Activated CD8-positive, alpha-beta memory T cell treated with anti-CD3 and anti-CD28 coated beads, Interleukin-2, amount 50 U/mL, for 4 hours (primary cell): ENCODE data around the gene REC114.

Experiments
- DNase-seq: peaks from one replicate; pipeline ENCODE4 v3.0.0-alpha.2; 2020

Gene REC114

DNA sequence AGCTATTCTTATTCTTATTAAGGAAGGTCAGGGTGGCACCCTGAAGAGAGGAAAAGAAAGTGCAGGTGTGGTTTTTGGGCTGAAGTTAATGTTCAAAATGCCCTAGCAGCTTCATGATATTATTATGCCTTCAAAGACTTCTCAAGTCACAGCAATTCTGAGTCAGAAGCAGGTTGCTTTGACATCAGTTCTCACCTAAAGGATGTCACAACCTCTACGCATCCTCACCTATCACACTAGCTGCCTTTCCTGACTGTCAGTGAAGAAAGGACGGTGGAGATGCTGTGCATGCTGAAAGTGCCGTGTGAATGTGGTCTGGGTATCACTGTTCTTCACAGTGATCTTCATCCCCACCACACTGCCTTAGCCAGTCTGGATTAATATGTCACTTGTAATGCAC lies 140.6 kb downstream of the REC114 start:
- DNase-seq: no peak

DNA sequence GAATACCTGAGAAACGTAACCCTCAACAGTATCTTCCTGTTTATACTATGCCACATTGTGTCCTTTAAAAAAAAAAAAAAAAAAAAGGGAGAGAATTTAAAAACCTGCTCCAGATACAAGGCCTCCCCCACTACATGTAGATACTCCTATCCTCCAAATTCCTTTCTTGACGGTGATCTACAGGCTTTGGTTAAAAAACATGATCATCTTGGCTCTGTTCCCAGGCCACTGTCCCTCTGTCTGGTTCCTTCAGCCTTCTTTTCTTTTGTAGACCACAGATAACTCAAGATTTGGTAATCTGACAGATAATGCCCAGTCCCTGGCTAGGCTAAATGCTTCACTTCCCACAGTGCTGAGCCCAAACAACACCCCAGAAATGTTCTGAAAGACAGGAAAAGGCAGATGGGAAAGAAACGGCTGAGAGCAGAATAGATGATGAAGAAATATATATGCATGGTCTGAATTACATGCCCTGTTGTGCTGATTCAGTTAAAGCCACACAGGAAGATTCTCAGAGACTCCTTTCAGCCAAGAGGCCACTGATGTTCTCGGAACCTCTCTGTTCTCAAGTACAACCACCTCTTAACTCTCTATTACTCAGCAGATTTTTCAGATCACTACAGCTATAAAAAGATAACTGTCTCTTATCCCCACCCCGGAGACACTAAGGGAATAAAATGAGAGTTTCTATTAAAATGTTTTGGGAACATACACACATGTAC lies 141.9 kb downstream of the REC114 start:
- DNase-seq: no peak

- no peak for DNase-seq
Measured at GRCh38 chr15:73585871-73586654, 143.1 kb downstream of the REC114 start.

GRCh38 chr15:73589766-73590165 lies 146.8 kb downstream of the REC114 start:
- no peak for DNase-seq

DNA sequence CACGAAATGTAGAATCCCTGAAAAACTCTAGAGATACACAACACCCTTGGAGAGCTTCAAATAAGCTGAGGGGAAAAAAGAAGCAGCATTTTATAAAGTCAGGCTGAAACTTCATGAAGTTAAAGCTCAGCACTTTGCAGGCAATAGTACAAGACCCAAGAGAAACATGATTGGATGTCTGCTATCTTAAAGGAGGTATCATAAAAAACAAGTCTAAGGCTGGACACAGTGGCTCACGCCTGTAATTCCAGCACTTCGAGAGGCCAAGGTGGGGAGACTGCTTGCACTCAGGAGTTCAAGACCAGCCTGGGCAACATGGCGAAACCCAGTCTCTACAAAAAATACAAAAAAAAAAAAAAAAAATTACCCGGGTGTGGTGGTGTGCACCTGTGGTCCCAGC lies 147.3 kb downstream of the REC114 start:
- no peak for DNase-seq

GRCh38 chr15:73593304-73594074 lies 150.5 kb downstream of the REC114 start:
- no peak for DNase-seq

DNA sequence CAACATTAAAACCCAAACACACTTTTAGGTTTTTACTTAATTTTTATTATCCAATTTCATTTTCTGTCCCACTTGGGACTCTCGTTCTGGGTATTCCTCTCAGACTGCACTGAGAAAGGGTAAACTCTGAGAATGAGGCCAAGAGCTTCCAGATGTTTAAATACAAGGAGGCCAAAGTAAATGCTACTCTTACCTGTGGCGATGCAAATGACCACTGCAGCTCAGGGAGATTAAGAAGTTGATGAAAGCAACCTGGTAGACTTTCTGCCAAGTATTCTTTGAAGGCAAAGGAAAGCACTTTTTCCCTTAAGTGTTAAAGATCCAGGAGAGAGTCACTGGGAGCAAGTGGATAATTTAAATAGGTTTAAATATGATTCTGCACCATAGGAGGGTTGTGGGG lies 151.1 kb downstream of the REC114 start:
- no peak for DNase-seq

- DNase-seq: no peak
Measured at GRCh38 chr15:73596174-73596573, 153.2 kb downstream of the REC114 start.

GRCh38 chr15:73597036-73597638 lies 154.2 kb downstream of the REC114 start:
- DNase-seq: no peak

GRCh38 chr15:73598530-73599160 lies 155.7 kb downstream of the REC114 start:
- no peak for DNase-seq

DNA sequence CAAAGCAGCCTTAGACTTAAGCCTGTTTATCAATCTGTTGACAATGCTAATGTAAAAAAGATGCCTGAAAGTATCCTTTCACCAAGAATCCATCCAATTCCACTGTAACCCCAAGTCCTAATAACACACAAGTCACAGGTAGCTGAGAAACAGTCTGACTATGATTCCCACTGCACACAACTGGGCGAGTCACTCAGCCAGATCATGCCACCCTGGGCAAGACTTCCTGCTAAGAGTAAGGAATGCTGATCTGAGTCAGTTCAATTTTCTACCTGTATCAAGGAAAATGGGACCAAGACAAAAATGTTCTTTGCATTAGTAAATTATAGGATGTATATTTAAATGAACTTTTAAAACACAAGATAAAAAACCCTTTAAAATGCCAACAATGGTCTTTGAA lies 157.0 kb downstream of the REC114 start:
- no peak for DNase-seq

DNA sequence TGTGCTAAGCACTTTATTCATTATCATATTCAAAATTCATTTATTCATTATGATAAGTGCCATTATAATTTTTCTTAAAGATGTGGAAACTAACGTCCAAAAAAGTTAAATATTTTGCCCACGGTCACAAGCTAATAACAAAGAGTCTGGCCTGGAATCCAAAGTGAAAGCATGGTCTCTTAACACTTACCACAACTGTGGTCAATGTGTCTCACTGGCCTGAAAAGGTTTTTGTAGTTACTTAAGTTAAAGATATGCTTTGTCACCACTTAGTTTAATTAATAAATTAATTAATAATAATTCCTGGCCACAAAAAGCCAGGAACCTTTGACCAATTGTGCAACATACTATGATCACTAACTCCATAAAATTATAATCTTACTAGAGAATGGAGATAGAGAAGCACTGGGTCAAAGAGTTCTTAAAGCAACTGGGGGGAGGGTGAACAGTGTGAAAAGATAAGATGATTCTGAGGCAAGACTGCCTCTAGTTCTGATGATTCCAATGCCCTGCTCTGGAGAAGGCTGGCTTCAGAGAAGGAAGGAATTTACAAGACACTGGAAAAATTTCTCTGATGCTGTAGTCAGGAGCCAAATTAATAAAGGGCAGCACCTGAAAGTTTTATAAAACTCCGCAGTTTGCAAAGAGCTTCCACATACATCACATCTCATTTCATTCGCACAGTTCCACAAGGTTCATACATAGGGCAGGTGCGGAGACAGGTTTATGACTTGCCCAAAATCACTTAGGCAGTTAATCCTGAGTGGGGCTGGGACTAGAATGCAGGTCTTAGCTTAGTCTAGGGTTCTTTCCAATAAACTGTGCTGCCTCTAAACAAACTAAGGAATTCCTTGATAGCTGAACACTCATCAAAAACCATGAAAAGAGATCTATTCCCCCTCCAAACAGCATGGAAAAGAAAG lies 157.7 kb downstream of the REC114 start:
- no peak for DNase-seq

- no peak for DNase-seq
Measured at GRCh38 chr15:73601451-73602445, 158.8 kb downstream of the REC114 start.

GRCh38 chr15:73602446-73602843 lies 159.5 kb downstream of the REC114 start:
- no peak for DNase-seq

DNA sequence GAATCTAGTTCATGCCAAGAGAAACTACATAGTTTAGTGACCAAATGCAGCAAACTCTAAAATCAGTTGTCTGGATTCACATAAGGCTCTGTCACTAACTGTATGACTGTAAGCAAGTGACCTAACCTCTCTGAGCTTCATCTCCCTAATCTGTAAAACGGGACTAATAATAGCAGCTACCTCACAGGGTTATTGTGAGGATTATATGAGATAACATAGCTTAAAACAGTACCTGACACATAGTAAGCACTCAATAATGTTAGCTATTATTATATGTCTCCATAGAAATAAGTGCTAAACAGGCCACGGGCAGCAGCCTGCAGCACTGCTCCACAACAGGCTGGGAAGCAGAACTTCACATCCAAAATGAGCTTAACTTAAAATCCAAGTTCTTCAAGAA lies 160.0 kb downstream of the REC114 start:
- no peak for DNase-seq

DNA sequence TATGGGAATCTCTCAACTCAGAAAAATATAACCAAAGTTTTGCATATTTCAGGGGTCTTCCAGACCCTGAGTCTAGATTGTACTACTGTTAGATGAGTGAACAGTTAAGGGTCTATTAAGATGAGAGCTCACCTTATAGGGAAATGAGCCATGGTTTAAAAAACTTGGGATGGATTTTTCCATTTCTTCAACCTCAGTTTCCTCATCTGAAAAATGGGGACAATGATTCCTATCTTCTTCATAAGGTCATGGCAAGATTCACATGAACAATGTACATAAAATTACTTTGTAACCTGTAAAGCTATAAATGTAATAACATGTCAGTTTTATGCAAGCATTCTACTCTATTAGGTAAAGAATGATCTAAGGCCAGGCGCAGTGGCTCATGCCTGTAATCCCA lies 161.5 kb downstream of the REC114 start:
- DNase-seq: no peak

DNA sequence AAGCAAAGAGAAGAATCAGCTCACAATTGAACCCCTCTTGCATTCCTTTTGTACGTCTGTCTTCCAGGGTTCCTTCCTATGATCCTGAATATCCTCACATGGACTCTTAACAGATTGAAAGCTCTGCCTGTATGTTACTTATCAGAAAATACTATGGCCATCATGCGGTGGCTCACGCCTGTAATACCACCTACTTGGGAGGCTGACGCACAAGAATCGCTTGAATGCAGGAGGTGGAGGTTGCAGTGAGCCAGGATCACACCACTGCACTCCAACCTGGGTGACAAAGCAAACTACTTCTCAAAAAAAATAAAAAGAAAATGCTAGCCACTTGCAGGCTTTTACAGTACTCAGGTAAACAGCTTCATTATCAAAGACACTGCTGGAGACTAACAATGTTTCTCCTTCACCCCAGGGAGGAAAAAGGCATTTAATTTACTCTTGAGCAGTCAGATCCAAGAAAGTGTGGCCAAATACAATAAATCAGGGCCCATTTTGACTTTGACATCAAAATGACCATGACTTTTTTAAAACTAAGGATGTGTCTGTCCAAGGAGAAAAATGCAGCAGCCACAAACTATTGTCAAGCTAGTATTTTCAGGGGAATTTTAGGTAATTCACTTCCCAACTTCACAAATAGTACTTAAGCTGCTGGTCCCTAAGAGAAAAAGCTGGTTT lies 162.9 kb downstream of the REC114 start:
- no peak for DNase-seq

DNA sequence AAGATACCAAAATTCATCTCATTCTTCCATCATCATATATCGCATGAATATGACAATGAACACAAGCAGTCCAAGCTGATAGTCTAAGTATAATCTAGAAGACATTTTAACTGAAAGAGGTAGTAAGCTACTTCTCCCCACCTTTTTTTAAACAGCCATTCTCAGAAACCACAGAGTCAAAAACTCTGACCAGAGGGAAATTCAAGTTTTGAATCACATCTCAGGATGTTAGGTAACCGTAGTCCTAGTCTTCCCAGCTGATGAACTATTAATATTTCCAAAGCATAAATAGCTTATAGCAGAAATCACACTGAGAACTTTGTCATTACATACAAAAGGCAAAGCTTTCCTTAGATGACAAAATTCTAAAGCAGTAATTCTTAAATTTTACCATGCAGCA lies 164.4 kb downstream of the REC114 start:
- no peak for DNase-seq

- DNase-seq: no peak
Measured at GRCh38 chr15:73607843-73608242, 164.9 kb downstream of the REC114 start.

DNA sequence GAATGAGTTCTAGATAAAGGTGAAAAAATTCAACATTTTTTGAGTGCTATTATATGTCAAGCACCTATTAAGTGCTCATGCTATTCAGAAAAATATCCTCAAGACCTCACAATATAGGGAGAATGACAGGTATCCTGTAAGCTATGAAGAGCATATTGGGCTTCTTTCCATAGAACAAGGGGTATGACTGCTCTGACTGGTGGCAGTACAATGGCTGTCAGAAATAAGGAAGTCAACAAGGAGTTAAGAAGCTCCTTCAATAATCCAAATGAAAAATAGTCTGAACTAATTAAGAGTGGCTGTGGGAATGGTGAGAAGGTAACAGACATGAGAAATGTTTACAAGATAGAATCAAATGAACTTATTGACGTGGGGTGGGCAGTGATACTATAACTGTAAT lies 165.5 kb downstream of the REC114 start:
- no peak for DNase-seq
